ENCODE results near the gene INTS3.

Gene INTS3

DNA sequence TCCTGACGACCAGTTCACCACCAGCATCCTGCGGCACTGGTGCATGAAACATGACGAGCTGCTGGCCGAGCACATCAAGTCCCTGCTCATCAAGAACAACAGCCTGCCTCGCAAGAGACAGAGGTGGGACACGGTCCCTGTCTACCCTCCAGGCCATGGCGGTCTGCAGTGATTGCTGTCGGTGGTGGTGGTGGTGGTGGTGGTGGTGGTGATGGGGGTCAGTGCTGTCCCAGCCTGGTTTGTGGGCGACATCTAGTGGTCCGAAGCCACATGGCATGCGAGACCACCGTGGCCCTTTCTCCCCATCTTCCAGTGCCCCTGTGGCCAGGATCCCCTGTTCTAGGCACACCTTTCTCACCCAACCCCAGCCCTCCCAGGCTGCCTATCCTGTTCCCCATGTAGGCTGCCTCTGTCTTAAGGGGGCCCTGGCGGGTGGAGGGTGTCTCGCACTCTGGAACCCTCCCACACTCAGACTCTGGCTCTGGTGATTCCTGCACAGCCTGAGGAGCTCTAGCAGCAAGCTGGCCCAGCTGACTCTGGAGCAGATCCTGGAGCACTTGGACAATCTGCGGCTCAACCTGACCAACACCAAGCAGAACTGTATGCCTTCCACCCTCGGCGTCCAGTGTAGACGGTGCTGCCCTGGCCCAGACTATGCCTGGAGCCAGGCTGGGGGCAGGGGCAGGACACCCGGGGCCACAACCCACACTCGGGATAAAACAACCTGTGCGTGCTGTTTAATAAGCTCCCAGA is 44.2 kb downstream of the INTS3 start:
- no peaks in the 10 kb centered on the region for H4K20me1 ChIP-seq (ENCODE audit: insufficient read depth)
- no peak overlapping the region for H3K4me2 ChIP-seq
- H3K79me2 ChIP-seq (ENCODE audit: insufficient read depth, low read depth): no peaks in the 10 kb centered on the region
- H3K9ac ChIP-seq: no peak overlapping the region
- H3K27me3 ChIP-seq (ENCODE audit: insufficient read depth, low read depth): peaks cover 22% of the 10 kb centered on the region
- H2AFZ ChIP-seq (ENCODE audit: low read depth): no peak overlapping the region
- peak; percentile 50 for TF ChIP-seq CTCF (conservative IDR thresholded peaks at IDR 0.05; ENCODE audit: low read depth, low read length)
- no peaks in the 10 kb centered on the region for H3K36me3 ChIP-seq (ENCODE audit: insufficient read depth)
- H3K4me1 ChIP-seq (ENCODE audit: low read depth, poor library complexity, severe bottlenecking): peaks cover 4% of the 10 kb centered on the region
- H3K4me3 ChIP-seq (IDR thresholded peaks at IDR 0.05; ENCODE audit: insufficient read depth, low read depth, low read length): no peak overlapping the region
- no peak overlapping the region for H3K27ac ChIP-seq

- H3K27ac ChIP-seq: no peak overlapping the region
- TF ChIP-seq CTCF (conservative IDR thresholded peaks at IDR 0.05; ENCODE audit: low read depth, low read length): no peak
- no peaks in the 10 kb centered on the region for H3K79me2 ChIP-seq (ENCODE audit: insufficient read depth, low read depth)
- peaks cover 27% of the 10 kb centered on the region for H3K27me3 ChIP-seq (ENCODE audit: insufficient read depth, low read depth)
- no peak overlapping the region for H3K4me3 ChIP-seq (IDR thresholded peaks at IDR 0.05; ENCODE audit: insufficient read depth, low read depth, low read length)
- H2AFZ ChIP-seq (ENCODE audit: low read depth): no peak overlapping the region
- no peaks in the 10 kb centered on the region for H4K20me1 ChIP-seq (ENCODE audit: insufficient read depth)
- peaks cover 4% of the 10 kb centered on the region for H3K4me1 ChIP-seq (ENCODE audit: low read depth, poor library complexity, severe bottlenecking)
- H3K9ac ChIP-seq: no peak overlapping the region
- no peak overlapping the region for H3K4me2 ChIP-seq
- no peaks in the 10 kb centered on the region for H3K36me3 ChIP-seq (ENCODE audit: insufficient read depth)
Observed at GRCh38 chr1:153773096-153773921, 45.5 kb downstream of the INTS3 start.

GRCh38 chr1:153774026-153774595 is 46.3 kb downstream of the INTS3 start:
- no peak overlapping the region for H3K9ac ChIP-seq
- H3K36me3 ChIP-seq (ENCODE audit: insufficient read depth): no peaks in the 10 kb centered on the region
- TF ChIP-seq CTCF (conservative IDR thresholded peaks at IDR 0.05; ENCODE audit: low read depth, low read length): no peak
- no peak overlapping the region for H2AFZ ChIP-seq (ENCODE audit: low read depth)
- H3K4me2 ChIP-seq: no peak overlapping the region
- H3K4me1 ChIP-seq (ENCODE audit: low read depth, poor library complexity, severe bottlenecking): peaks cover 4% of the 10 kb centered on the region
- H3K79me2 ChIP-seq (ENCODE audit: insufficient read depth, low read depth): no peaks in the 10 kb centered on the region
- no peak overlapping the region for H3K4me3 ChIP-seq (IDR thresholded peaks at IDR 0.05; ENCODE audit: insufficient read depth, low read depth, low read length)
- H4K20me1 ChIP-seq (ENCODE audit: insufficient read depth): no peaks in the 10 kb centered on the region
- H3K27me3 ChIP-seq (ENCODE audit: insufficient read depth, low read depth): peaks cover 27% of the 10 kb centered on the region
- H3K27ac ChIP-seq: no peak overlapping the region

GRCh38 chr1:153774780-153775457 is 47.1 kb downstream of the INTS3 start, which contains the start of gene SLC27A3:
SLC27A3 (plus strand) TSS chr1:153775407; CDS start chr1:153775498, 91 bp downstream.
- Histone ChIP-seq H2AFZ (ENCODE audit: low read depth) (peak within 1 kb of the TSS; percentile 82), H3K4me1 (ENCODE audit: low read depth, poor library complexity, severe bottlenecking) (peaks cover 4% of the 10 kb centered on the region), H3K9ac (no peak within 1 kb of the TSS; the same call in 1 of the 2 replicates), H3K4me2 (peak within 1 kb of the TSS; percentile 82), H3K79me2 (ENCODE audit: insufficient read depth, low read depth) (no peaks in the 10 kb centered on the region), H4K20me1 (ENCODE audit: insufficient read depth) (no peaks in the 10 kb centered on the region), H3K27me3 (ENCODE audit: insufficient read depth, low read depth) (peaks cover 27% of the 10 kb centered on the region), H3K27ac (no peak within 1 kb of the TSS), H3K36me3 (ENCODE audit: insufficient read depth) (no peaks in the 10 kb centered on the region), H3K4me3 (IDR thresholded peaks at IDR 0.05; ENCODE audit: insufficient read depth, low read depth, low read length) (peak within 1 kb of the TSS; percentile 96)
- TF ChIP-seq CTCF (conservative IDR thresholded peaks at IDR 0.05; ENCODE audit: low read depth, low read length): no peak
